ENCODE data around the gene RAD51B. TPM values are rescaled to one million over a fixed set of nuclear protein-coding genes. Genes with fewer than 3 reads are reported as not detected.

Gene RAD51B
- total RNA-seq, 1 experiment from 2014 or later: 20.0 TPM

DNA sequence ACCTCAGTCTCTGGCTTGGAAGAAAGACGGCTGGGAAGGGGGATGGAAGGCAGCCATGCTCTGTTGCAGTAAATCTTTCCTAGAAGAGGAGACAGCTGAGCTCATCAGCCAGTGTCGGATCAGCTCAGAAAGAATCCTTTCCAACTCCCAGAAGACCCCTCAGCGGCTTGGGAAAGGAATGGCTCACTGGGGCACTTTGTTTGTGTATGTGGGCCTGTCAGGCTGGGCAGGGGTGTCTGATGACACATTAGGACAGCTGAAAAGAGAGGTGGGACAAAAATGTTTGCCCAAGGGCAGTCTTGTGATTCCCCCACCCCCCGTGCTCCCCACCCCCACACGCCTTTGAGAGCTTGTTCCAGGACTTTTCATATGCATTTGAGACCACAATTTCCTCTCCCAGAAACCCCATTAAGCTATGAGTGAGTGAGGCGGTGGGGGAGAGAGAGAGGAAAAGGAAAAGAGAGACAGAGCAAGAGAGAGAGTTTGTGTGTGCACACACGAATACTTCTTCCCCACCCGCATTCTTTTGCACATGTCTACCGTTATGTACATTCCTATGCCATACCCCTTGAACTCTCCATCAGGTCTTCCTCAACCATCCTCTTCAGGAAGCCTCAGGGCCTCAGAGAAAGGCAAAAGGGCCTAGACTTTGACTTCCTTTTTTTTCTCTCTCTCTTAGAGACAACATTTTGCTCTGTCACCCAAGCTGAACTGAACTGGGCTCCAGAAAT, 774.4 kb downstream of the RAD51B start:
- Histone ChIP-seq H3K9me2 (ENCODE audit: insufficient read depth) (no peaks in the 10 kb centered on the region), H3K4me3 (replicated peaks in 1 of 2; ENCODE audit: low read depth in 1 of 2, low read length in 2 of 2) (no peak overlapping the region), H3K27me3 (ENCODE audit: insufficient read depth, low read length) (no peaks in the 10 kb centered on the region), H3K79me2 (ENCODE audit: insufficient read depth, low read length) (no peaks in the 10 kb centered on the region), H3K4me1 (ENCODE audit: control insufficient read depth in 1 of 2, insufficient read depth in 2 of 2, low read length in 2 of 2) (peaks cover 45 to 67% of the 10 kb centered on the region in 2 experiments), H4K20me1 (ENCODE audit: insufficient read depth) (no peaks in the 10 kb centered on the region), H3K27ac (ENCODE audit: low read depth, low read length) (no peak overlapping the region), H2AFZ (ENCODE audit: low read depth, low read length, poor library complexity, severe bottlenecking) (no peak overlapping the region), H3K4me2 (ENCODE audit: low read length) (no peak overlapping the region), H3K9ac (ENCODE audit: low read length) (no peak overlapping the region), H3K9me3 (ENCODE audit: control insufficient read depth in 1 of 2, insufficient read depth in 1 of 2, low read depth in 1 of 2, low read length in 2 of 2) (no peaks in the 10 kb centered on the region), H3K36me3 (ENCODE audit: control insufficient read depth in 1 of 2, insufficient read depth in 2 of 2, low read length in 2 of 2) (no peaks in the 10 kb centered on the region)
- POLR2A ChIA-PET: no interaction called here
- TF ChIP-seq ZBTB33 (IDR thresholded peaks at IDR 0.05; ENCODE audit: extremely low read depth, insufficient replicate concordance, low read length): no peak
- TF ChIP-seq EZH2phosphoT487 (IDR thresholded peaks at IDR 0.05; ENCODE audit: borderline replicate concordance): no peak
- TF ChIP-seq, protein P1, sequence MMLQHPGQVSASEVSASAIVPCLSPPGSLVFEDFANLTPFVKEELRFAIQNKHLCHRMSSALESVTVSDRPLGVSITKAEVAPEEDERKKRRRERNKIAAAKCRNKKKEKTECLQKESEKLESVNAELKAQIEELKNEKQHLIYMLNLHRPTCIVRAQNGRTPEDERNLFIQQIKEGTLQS (IDR thresholded peaks at IDR 0.05): no peak
- TF ChIP-seq YY1 (IDR thresholded peaks at IDR 0.05; ENCODE audit: extremely low read depth, insufficient replicate concordance, low read depth, low read length): no peak
- no peak for TF ChIP-seq CEBPB (IDR thresholded peaks at IDR 0.05; ENCODE audit: low read depth)
- BruUV-seq (replicated peaks): no TSS peak
- intact Hi-C loops (cut with micrococcal nuclease): no loop called here
- CTCF ChIA-PET: no interaction called here
- RAD21 ChIA-PET (ENCODE audit: low non-redundant PET in 1 of 2, low total read pairs in 2 of 2, uncharacterized antibody in 2 of 2, unreplicated experiment in 2 of 2): interaction anchor here in 1 of 2 experiments (0.6 kb wide), 1 partner anchor 94 kb away, joined by 3 read pairs; no protein-coding TSS in a partner anchor
- no peak for DNase-seq (ENCODE audit: low read depth, low spot score)
- ATAC-seq: no peak

All from HCT116 (cell line).